ENCODE data around the gene CDH23.

- TF ChIP-seq CTCF (conservative IDR thresholded peaks at IDR 0.05 in 1 of 2, IDR thresholded peaks at IDR 0.05 in 1 of 2; ENCODE audit: low read depth in 1 of 2, low read length in 2 of 2) = no peak
- TF ChIP-seq EZH2 (IDR thresholded peaks at IDR 0.05; ENCODE audit: low read length, missing control alignments) = no peak
These were observed 247.2 kb downstream of the CDH23 start for GRCh38 chr10:71643904-71644303.

Data from fibroblast of lung (primary cell).